Gastrocnemius medialis (tissue), 4 donors: ENCODE data around the gene UNC80.

Experiments
- CTCF ChIP-seq, 5 experiments: fragments of 450-650 bp in 3 of 5; fragments of 200-600 bp in 2 of 5; sonication (generic) in 2 of 5; IDR thresholded peaks in 4 of 5; conservative IDR thresholded peaks in 1 of 5; 1 replicate in 4 of 5; 2 replicates in 1 of 5; pipeline ENCODE4 v1.5.1; 2016 to 2019; ENCODE audit warnings: antibody characterized with exemption in 5 of 5, mild to moderate bottlenecking in 3 of 5, moderate library complexity in 3 of 5
- POLR2A ChIP-seq, 2 donors: fragments of 450-650 bp; IDR thresholded peaks; one replicate each; pipeline ENCODE4 v1.6.1; 2017; ENCODE audit warnings: antibody characterized with exemption in 2 of 2, mild to moderate bottlenecking in 2 of 2, moderate library complexity in 2 of 2

DNA sequence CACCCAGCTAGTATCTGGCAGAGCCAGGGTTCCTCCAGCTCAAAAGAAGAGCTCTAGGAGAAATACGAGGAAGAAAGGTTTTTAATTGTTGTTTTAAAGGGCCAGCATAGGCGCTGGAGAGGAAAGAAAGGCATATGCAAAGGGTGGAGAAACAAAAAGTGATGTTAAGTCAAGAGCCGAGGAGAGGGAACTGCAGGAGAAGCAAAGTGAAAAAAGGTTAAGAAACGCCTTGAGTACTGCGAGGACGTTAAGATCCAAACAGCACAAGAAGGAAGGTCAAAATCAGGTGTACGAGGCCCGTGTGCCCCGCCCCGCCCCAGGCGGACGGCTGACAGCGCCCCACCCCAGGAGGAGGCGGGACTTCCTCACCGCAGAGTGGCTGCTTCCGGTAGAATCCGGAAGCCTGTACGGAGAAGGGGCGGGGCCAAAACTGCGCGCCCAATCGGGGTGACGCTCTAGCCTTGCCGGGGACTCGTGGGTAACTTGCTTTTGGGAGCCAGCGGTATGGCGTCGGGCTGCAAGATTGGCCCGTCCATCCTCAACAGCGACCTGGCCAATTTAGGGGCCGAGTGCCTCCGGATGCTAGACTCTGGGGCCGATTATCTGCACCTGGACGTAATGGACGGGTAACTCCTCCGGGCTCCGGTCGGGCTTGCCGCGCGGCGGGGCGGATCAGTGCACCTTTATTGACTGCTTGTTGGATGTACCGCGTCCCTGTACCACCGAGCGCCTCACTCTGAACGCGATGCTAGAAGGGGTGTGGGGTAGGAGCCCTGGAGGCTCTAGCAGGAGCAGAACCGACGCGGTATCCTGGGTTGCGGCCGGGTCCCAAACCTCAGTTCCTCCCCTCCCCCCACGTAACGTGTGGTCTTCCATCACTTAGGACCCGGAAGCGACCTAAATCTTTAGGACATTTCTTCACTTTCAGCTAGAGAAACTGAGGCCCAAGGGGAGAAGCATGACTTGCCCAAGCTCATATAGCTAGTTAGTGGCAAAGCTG is 230.8 kb downstream of the UNC80 start, which contains the start of gene RPE:
- TF ChIP-seq CTCF (IDR thresholded peaks at IDR 0.05 in 4 of 5, conservative IDR thresholded peaks at IDR 0.05 in 1 of 5): no peak
- peak; percentile 47 to 76 for TF ChIP-seq POLR2A (IDR thresholded peaks at IDR 0.05)
